HG02973 (cell line): ENCODE data around the gene HKDC1.
"Not testable (repeated sequence)": the region's sequence is repeated elsewhere in the genome, so short reads cannot be mapped to it uniquely, and the experiment has no call there.

Experiments used
- ATAC-seq: cut with Tn5 transposase; IDR thresholded peaks from one replicate; pipeline ENCODE4 v1.9.1; 2021; ENCODE audit warnings: moderate library complexity; ENCODE audit not compliant: unreplicated experiment

HKDC1 gene

GRCh38 chr10:69242040-69242851 is 22.1 kb downstream of the HKDC1 start:
- no peak for ATAC-seq

GRCh38 chr10:69242852-69243212 is 22.7 kb downstream of the HKDC1 start:
- no peak for ATAC-seq

- ATAC-seq = no peak
Measured at GRCh38 chr10:69243817-69244216, 23.7 kb downstream of the HKDC1 start.

- no peak for ATAC-seq
Measured at GRCh38 chr10:69246036-69246435, 25.9 kb downstream of the HKDC1 start.

- ATAC-seq = no peak
Measured at GRCh38 chr10:69246581-69247312, 26.6 kb downstream of the HKDC1 start.

- no peak for ATAC-seq
Measured at GRCh38 chr10:69247313-69247710, 27.2 kb downstream of the HKDC1 start.

GRCh38 chr10:69248117-69248730 is 28.1 kb downstream of the HKDC1 start:
- no peak for ATAC-seq

- no peak for ATAC-seq
Measured at GRCh38 chr10:69250041-69250440, 29.9 kb downstream of the HKDC1 start.

GRCh38 chr10:69251417-69251816 is 31.3 kb downstream of the HKDC1 start:
- ATAC-seq = not testable (repeated sequence)

GRCh38 chr10:69253171-69253570 is 33.0 kb downstream of the HKDC1 start:
- no peak for ATAC-seq

GRCh38 chr10:69254877-69255276 is 34.7 kb downstream of the HKDC1 start:
- ATAC-seq = no peak

- no peak for ATAC-seq
Measured at GRCh38 chr10:69259547-69260243, 39.6 kb downstream of the HKDC1 start.

GRCh38 chr10:69261184-69261583 is 41.1 kb downstream of the HKDC1 start:
- ATAC-seq = no peak

- ATAC-seq = no peak
Measured at GRCh38 chr10:69262292-69262751, 42.2 kb downstream of the HKDC1 start.

GRCh38 chr10:69265521-69265920 is 45.4 kb downstream of the HKDC1 start:
- no peak for ATAC-seq

- ATAC-seq = no peak
Measured at GRCh38 chr10:69268761-69269416, 48.8 kb downstream of the HKDC1 start.

- ATAC-seq = no peak
Measured at GRCh38 chr10:69269761-69270160, 49.6 kb downstream of the HKDC1 start.

GRCh38 chr10:69270990-69271389 is 50.9 kb downstream of the HKDC1 start:
- ATAC-seq = no peak

- ATAC-seq = no peak
Measured at GRCh38 chr10:69272624-69273023, 52.5 kb downstream of the HKDC1 start.

GRCh38 chr10:69275444-69275843 is 55.3 kb downstream of the HKDC1 start:
- no peak for ATAC-seq

GRCh38 chr10:69276503-69276902 is 56.4 kb downstream of the HKDC1 start:
- ATAC-seq = no peak
